Measurements from ENCODE around the gene ATIC.

Gene ATIC

DNA sequence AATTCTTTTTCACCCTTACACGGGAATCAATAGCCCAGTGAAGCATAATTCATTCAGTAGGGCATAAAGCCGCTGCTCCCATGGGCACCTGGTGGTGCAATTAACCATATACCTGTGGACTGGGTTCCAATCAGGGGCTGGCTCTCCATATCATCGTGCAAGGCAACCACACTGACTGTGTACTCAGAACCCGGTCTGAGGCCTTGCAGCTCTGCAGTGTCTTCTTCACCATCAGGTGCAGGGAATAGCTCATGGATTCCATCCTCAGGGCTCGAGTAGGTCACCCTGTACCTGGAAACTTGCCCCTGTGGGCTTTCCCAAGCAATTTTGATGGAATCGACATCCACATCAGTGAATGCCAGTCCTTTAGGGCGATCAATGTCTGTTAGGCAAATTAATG, 68.8 kb downstream of the ATIC start:
- TF ChIP-seq, protein P1, sequence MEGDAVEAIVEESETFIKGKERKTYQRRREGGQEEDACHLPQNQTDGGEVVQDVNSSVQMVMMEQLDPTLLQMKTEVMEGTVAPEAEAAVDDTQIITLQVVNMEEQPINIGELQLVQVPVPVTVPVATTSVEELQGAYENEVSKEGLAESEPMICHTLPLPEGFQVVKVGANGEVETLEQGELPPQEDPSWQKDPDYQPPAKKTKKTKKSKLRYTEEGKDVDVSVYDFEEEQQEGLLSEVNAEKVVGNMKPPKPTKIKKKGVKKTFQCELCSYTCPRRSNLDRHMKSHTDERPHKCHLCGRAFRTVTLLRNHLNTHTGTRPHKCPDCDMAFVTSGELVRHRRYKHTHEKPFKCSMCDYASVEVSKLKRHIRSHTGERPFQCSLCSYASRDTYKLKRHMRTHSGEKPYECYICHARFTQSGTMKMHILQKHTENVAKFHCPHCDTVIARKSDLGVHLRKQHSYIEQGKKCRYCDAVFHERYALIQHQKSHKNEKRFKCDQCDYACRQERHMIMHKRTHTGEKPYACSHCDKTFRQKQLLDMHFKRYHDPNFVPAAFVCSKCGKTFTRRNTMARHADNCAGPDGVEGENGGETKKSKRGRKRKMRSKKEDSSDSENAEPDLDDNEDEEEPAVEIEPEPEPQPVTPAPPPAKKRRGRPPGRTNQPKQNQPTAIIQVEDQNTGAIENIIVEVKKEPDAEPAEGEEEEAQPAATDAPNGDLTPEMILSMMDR (IDR thresholded peaks at IDR 0.05; ENCODE audit: low read depth, low read length): no peak
- no peaks in the 10 kb centered on the region for H3K36me3 ChIP-seq
- DNase-seq: no peak
- no peak overlapping the region for H3K27ac ChIP-seq
- H3K9me3 ChIP-seq (ENCODE audit: severe bottlenecking): no peaks in the 10 kb centered on the region
- H3K4me3 ChIP-seq (ENCODE audit: low read depth, low read length): no peak overlapping the region
- no peaks in the 10 kb centered on the region for H3K27me3 ChIP-seq (ENCODE audit: insufficient read depth, low read depth, severe bottlenecking)

DNA sequence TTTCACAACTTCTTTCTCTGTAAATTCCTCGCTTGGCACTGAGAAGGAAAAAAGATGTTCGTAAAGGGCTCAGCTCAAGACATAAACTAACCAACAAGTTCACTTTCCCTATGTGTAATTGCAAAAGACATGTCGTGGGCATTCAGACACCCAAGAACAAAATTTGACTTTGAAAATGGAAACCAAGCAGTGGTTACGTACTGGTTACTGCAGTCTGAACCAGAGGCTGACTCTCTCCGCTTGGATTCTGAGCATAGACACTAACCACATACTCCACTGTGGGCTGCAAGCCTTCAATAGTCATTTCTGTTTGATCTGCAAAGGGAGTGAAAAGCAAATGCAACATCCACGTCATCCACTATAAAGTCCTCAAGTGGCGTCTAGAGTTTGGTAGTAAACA, 70.2 kb downstream of the ATIC start:
- Histone ChIP-seq H3K9me3 (ENCODE audit: severe bottlenecking) (no peaks in the 10 kb centered on the region), H3K27ac (no peak overlapping the region), H3K36me3 (no peaks in the 10 kb centered on the region), H3K27me3 (ENCODE audit: insufficient read depth, low read depth, severe bottlenecking) (no peaks in the 10 kb centered on the region), H3K4me3 (ENCODE audit: low read depth, low read length) (no peak overlapping the region)
- no peak for DNase-seq
- TF ChIP-seq, protein P1 (IDR thresholded peaks at IDR 0.05; ENCODE audit: low read depth, low read length): no peak

DNA sequence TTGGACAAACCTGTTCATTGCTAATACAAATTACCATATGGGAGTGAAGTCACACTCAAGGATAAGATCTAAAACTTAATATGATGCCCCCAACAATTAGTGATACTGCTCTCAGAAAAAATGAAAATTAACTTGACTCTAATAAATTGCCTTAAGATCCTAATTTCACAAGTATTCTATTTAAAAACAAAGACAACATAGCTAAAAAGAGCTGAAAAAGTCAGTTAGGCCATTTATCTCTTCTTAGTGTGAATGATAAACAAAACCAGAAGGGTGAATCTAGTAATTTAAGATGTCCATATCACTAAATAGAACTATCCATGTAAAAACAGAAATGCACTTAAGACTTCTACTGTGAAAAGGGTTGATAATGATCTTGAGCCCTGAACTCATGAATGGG, 70.6 kb downstream of the ATIC start:
- TF ChIP-seq, protein P1 (IDR thresholded peaks at IDR 0.05; ENCODE audit: low read depth, low read length): no peak
- Histone ChIP-seq H3K36me3 (no peaks in the 10 kb centered on the region), H3K27ac (no peak overlapping the region), H3K27me3 (ENCODE audit: insufficient read depth, low read depth, severe bottlenecking) (no peaks in the 10 kb centered on the region), H3K4me3 (ENCODE audit: low read depth, low read length) (no peak overlapping the region), H3K9me3 (ENCODE audit: severe bottlenecking) (no peaks in the 10 kb centered on the region)
- DNase-seq: no peak

DNA sequence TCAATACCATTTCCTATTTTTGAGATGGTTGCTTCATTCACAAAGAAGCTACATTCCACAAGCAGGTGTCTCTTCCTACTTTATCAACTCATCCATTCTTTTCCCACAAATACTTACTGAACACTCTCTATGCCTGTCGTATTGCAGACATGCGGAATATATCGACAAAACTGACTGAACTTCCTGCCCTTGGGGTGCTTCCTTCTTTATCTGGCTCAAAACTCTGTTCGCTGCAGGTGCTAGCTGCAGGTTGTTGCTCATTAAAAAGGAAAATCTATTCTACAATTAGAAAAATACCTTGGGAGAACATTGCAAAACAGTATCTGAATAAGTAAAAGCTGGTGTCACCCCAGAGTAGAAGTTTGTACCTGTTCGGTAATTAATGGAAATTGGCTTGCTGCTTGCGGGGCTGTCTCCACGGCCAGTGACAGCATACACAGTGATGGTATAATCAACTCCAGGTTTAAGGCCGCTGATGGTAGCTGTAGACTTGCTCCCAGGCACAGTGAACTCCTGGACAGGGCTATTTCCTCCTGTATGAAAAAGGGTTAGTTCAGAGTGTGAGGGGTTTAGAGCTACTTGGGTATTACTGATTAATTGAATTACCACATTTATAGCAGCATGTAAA, 71.9 kb downstream of the ATIC start:
- H3K27ac ChIP-seq: no peak overlapping the region
- no peaks in the 10 kb centered on the region for H3K9me3 ChIP-seq (ENCODE audit: severe bottlenecking)
- no peaks in the 10 kb centered on the region for H3K36me3 ChIP-seq
- TF ChIP-seq, protein P1 (IDR thresholded peaks at IDR 0.05; ENCODE audit: low read depth, low read length): no peak
- H3K4me3 ChIP-seq (ENCODE audit: low read depth, low read length): no peak overlapping the region
- H3K27me3 ChIP-seq (ENCODE audit: insufficient read depth, low read depth, severe bottlenecking): no peaks in the 10 kb centered on the region
- DNase-seq: no peak

DNA sequence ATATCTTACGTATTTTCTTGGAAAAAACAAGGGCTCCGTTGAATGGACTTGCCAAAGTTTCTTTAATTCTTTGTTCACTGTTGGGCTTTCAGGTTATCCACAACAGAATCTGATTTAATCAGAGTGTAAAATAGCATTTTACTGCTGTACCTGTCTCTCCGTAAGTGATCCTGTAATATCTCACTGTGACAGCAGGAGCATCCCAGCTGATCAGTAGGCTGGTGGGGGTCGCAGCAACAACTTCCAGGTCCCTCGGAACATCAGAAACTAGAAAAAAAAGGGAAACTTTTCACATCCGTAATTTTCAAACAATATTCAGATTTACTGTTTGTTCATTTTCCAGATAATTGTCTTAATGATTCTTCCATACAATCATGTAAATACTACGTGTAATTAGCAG, 72.9 kb downstream of the ATIC start:
- no peak overlapping the region for H3K4me3 ChIP-seq (ENCODE audit: low read depth, low read length)
- H3K27ac ChIP-seq: no peak overlapping the region
- H3K36me3 ChIP-seq: no peaks in the 10 kb centered on the region
- H3K9me3 ChIP-seq (ENCODE audit: severe bottlenecking): no peaks in the 10 kb centered on the region
- H3K27me3 ChIP-seq (ENCODE audit: insufficient read depth, low read depth, severe bottlenecking): no peaks in the 10 kb centered on the region
- TF ChIP-seq, protein P1 (IDR thresholded peaks at IDR 0.05; ENCODE audit: low read depth, low read length): no peak
- DNase-seq: no peak

DNA sequence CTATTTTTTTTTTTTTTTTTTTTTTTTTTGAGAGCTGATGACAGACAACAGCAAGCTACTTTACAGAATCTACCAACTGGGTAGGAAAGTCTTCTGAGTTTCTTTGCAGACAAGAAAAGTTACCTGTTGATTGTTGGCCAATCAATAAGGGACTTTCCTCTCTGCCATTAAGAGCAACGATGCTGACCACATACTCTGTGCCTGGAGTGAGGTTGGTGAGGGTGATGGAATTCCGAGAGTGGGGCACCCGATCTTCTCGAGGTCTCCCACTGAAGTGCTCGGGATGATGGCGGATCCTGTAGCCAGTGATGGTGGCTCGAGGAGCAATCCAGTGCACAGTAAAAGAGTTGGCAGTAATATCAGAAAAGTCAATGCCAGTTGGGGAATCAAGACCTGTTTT, 74.7 kb downstream of the ATIC start:
- Histone ChIP-seq H3K4me3 (ENCODE audit: low read depth, low read length) (no peak overlapping the region), H3K36me3 (no peaks in the 10 kb centered on the region), H3K27ac (no peak overlapping the region), H3K9me3 (ENCODE audit: severe bottlenecking) (no peaks in the 10 kb centered on the region), H3K27me3 (ENCODE audit: insufficient read depth, low read depth, severe bottlenecking) (no peaks in the 10 kb centered on the region)
- TF ChIP-seq, protein P1 (IDR thresholded peaks at IDR 0.05; ENCODE audit: low read depth, low read length): no peak
- no peak for DNase-seq
